ENCODE measurements around the gene NEK1. TPM values are rescaled to one million over a fixed set of nuclear protein-coding genes. Genes with fewer than 3 reads are reported as not detected.
"Not testable (repeated sequence)": the region's sequence is repeated elsewhere in the genome, so short reads cannot be mapped to it uniquely, and the experiment has no call there.

Gene NEK1
- total and polyA plus RNA-seq, 2 of the 4 experiments (the other 2 are of a cell fraction): 3.3 to 3.9 TPM

DNA sequence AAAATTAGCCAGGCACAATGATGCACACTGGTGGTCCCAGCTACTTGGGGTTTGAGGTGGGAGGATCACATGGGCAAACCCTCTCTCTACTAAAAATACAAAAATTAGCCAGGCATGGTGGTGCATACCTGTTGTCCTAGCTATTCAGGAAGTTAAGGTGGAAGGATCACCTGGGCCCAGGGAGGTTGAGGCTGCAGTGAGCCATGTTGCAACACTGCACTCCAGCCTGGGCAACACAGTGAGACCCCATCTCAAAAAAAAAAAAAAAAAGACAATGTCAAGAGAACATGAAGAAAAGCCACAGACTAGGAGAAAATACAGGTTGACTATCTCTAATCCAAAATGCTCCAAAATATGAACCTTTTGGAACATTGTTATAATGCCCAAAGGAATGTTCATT, 153.8 kb downstream of the NEK1 start:
- no peak overlapping the region for H2BK120ac ChIP-seq (ENCODE audit: low read depth, low read length)
- no peaks in the 10 kb centered on the region for H3K4me1 ChIP-seq (ENCODE audit: control insufficient read depth, insufficient read depth, low read length)
- no peak overlapping the region for H4K8ac ChIP-seq (ENCODE audit: low read depth in 2 of 2, low read length in 2 of 2)
- H3K9me3 ChIP-seq (ENCODE audit: control insufficient read depth, insufficient read depth, low read length): no peaks in the 10 kb centered on the region; the same call in 1 of the 2 replicates
- H2BK20ac ChIP-seq (ENCODE audit: low read depth, low read length): no peak overlapping the region
- no peak overlapping the region for H3K9ac ChIP-seq (ENCODE audit: low read depth, low read length)
- H2AK5ac ChIP-seq (ENCODE audit: low read depth, low read length): no peak overlapping the region
- H3K4me3 ChIP-seq (ENCODE audit: insufficient read depth, low read depth, low read length): no peak overlapping the region
- no peaks in the 10 kb centered on the region for H3K9me1 ChIP-seq (ENCODE audit: insufficient read depth, low read length)
- no peak overlapping the region for H4K91ac ChIP-seq (ENCODE audit: insufficient read depth, low read depth, low read length)
- H2AK9ac ChIP-seq (replicated peaks; ENCODE audit: low read depth, low read length, poor library complexity): no peak overlapping the region
- no TSS peak for BruUV-seq (replicated peaks)
- H2AFZ ChIP-seq (replicated peaks; ENCODE audit: low read length, poor library complexity): no peak overlapping the region
- H3K27me3 ChIP-seq (ENCODE audit: control insufficient read depth, insufficient read depth, low read length): no peaks in the 10 kb centered on the region
- TF ChIP-seq POLR2A (IDR thresholded peaks at IDR 0.05; ENCODE audit: low read depth, low read length) (no peak), SMC3 (IDR thresholded peaks at IDR 0.05; ENCODE audit: low read depth, low read length) (no peak), RFX5 (IDR thresholded peaks at IDR 0.05; ENCODE audit: low read depth, low read length) (no peak), MXI1 (IDR thresholded peaks at IDR 0.05; ENCODE audit: borderline replicate concordance, low read depth, low read length) (no peak), RAD21 (IDR thresholded peaks at IDR 0.05; ENCODE audit: low read length) (no peak), NFE2L2 (IDR thresholded peaks at IDR 0.05; ENCODE audit: low read depth, low read length) (no peak), MAFK (IDR thresholded peaks at IDR 0.05; ENCODE audit: low read depth, low read length) (no peak), MAZ (IDR thresholded peaks at IDR 0.05; ENCODE audit: borderline replicate concordance, low read depth, low read length) (no peak), CEBPB (IDR thresholded peaks at IDR 0.05; ENCODE audit: low read depth, low read length) (no peak), BHLHE40 (IDR thresholded peaks at IDR 0.05; ENCODE audit: low read depth, low read length) (no peak)
- DNase-seq: no peak
- no peak overlapping the region for H3K18ac ChIP-seq (ENCODE audit: low read depth, low read length)
- POLR2A ChIA-PET (ENCODE audit: unreplicated experiment): no interaction called here
- dilution Hi-C loops (cut with HindIII; ENCODE audit: low sequenced_read_pairs, unreplicated experiment): no loop called here
- no peak overlapping the region for H4K5ac ChIP-seq (ENCODE audit: low read depth, low read length)
- H2BK5ac ChIP-seq (ENCODE audit: low read depth, low read length, poor library complexity, severe bottlenecking): no peak overlapping the region
- no peak overlapping the region for H3K56ac ChIP-seq (ENCODE audit: extremely low read depth, insufficient read depth, low read length)
- no peaks in the 10 kb centered on the region; a peak in 1 of 4 replicates for H3K79me1 ChIP-seq (ENCODE audit: low read depth in 1 of 2, low read length in 2 of 2)
- H3K4ac ChIP-seq (ENCODE audit: low read depth, low read length): no peak overlapping the region
- no peaks in the 10 kb centered on the region for H3K36me3 ChIP-seq (ENCODE audit: control insufficient read depth, insufficient read depth, low read length)
- intact Hi-C loops (cut with micrococcal nuclease): no loop called here
- H3K4me2 ChIP-seq (ENCODE audit: low read depth, low read length): no peak overlapping the region
- in situ Hi-C loops (cut with MboI; ENCODE audit: low sequenced_read_pairs): no loop called here
- CTCF ChIA-PET: no interaction called here
- H3K27ac ChIP-seq (ENCODE audit: insufficient read depth, low read length): no peak overlapping the region
- no peak for ATAC-seq (ENCODE audit: low read depth)
- H4K20me1 ChIP-seq (ENCODE audit: insufficient read depth, low read length): no peaks in the 10 kb centered on the region
- no peak overlapping the region for H3K23ac ChIP-seq (ENCODE audit: low read depth, low read length)
- H3K14ac ChIP-seq (replicated peaks; ENCODE audit: low read depth, low read length): no peak overlapping the region
- H2BK15ac ChIP-seq (ENCODE audit: low read depth, low read length): no peak overlapping the region

- POLR2A ChIA-PET (ENCODE audit: unreplicated experiment); H3K79me1 ChIP-seq (ENCODE audit: low read depth in 1 of 2, low read length in 2 of 2); H4K20me1 ChIP-seq (ENCODE audit: insufficient read depth, low read length); ATAC-seq (ENCODE audit: low read depth); H4K5ac ChIP-seq (ENCODE audit: low read depth, low read length); H4K91ac ChIP-seq (ENCODE audit: insufficient read depth, low read depth, low read length); H3K23ac ChIP-seq (ENCODE audit: low read depth, low read length); H2AK9ac ChIP-seq (replicated peaks; ENCODE audit: low read depth, low read length, poor library complexity); intact Hi-C loops (cut with micrococcal nuclease); H3K18ac ChIP-seq (ENCODE audit: low read depth, low read length); H3K27me3 ChIP-seq (ENCODE audit: control insufficient read depth, insufficient read depth, low read length); H3K4me2 ChIP-seq (ENCODE audit: low read depth, low read length); H3K4me3 ChIP-seq (ENCODE audit: insufficient read depth, low read depth, low read length); H4K8ac ChIP-seq (ENCODE audit: low read depth in 2 of 2, low read length in 2 of 2); CTCF ChIA-PET; in situ Hi-C loops (cut with MboI; ENCODE audit: low sequenced_read_pairs); BruUV-seq (replicated peaks); H3K9me1 ChIP-seq (ENCODE audit: insufficient read depth, low read length); H2AK5ac ChIP-seq (ENCODE audit: low read depth, low read length); H2BK120ac ChIP-seq (ENCODE audit: low read depth, low read length); dilution Hi-C loops (cut with HindIII; ENCODE audit: low sequenced_read_pairs, unreplicated experiment); H3K36me3 ChIP-seq (ENCODE audit: control insufficient read depth, insufficient read depth, low read length); H3K4ac ChIP-seq (ENCODE audit: low read depth, low read length); H3K56ac ChIP-seq (ENCODE audit: extremely low read depth, insufficient read depth, low read length); H2BK15ac ChIP-seq (ENCODE audit: low read depth, low read length); DNase-seq; H2BK5ac ChIP-seq (ENCODE audit: low read depth, low read length, poor library complexity, severe bottlenecking); H3K9ac ChIP-seq (ENCODE audit: low read depth, low read length); H2BK20ac ChIP-seq (ENCODE audit: low read depth, low read length); H2AFZ ChIP-seq (replicated peaks; ENCODE audit: low read length, poor library complexity); H3K14ac ChIP-seq (replicated peaks; ENCODE audit: low read depth, low read length); H3K4me1 ChIP-seq (ENCODE audit: control insufficient read depth, insufficient read depth, low read length); H3K27ac ChIP-seq (ENCODE audit: insufficient read depth, low read length); H3K9me3 ChIP-seq (ENCODE audit: control insufficient read depth, insufficient read depth, low read length): not testable (repeated sequence)
- WGBS, 2 experiments (ENCODE audit: extremely low coverage in 2 of 2, insufficient read length in 1 of 2): no CpG with 5 or more reads among the region's 1 CpG
Measured at GRCh38 chr4:169452644-169453043, 159.7 kb downstream of the NEK1 start.

Measured in IMR-90 (cell line).